ENCODE measurements around the gene TFCP2L1. TPM values are rescaled to one million over a fixed set of nuclear protein-coding genes. Genes with fewer than 3 reads are reported as not detected.
"Not testable (repeated sequence)": the region's sequence is repeated elsewhere in the genome, so short reads cannot be mapped to it uniquely, and the experiment has no call there.

The TFCP2L1 gene
- total and polyA plus RNA-seq, 11 donors: 0.04 to 1.5 (median 0.17) TPM; not detected in 1

- no peak for ATAC-seq
- intact Hi-C loops (cut with DNase I): no loop called here
These were observed 36.5 kb upstream of the TFCP2L1 start for GRCh38 chr2:121321476-121321875.

DNA sequence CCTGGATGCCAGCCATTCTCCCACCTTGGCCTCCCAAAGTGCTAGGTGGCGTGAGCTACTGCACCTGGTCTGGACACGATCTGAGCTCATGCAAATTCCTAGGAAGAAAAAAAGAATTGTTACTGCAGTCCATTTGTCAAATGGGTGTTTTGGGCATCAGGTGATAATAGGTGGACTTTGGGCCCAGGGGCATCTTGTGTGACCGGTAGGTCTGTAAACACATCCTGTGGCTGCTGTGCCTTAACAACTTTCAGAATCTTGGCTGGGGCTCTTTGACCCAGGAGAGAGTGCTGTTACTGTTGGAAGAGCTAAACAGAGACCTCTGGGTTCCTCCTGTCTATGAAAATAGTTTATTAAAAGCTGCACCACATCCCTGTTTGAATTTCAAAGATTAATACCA is 34.9 kb upstream of the TFCP2L1 start:
- intact Hi-C loops (cut with DNase I): no loop called here
- Histone ChIP-seq H3K9me3 (no peaks in the 10 kb centered on the region), H3K27ac (no peak overlapping the region), H3K27me3 (no peaks in the 10 kb centered on the region), H3K4me1 (no peaks in the 10 kb centered on the region), H3K36me3 (no peaks in the 10 kb centered on the region), H3K4me3 (no peak overlapping the region)
- ATAC-seq (no peak), DNase-seq (no peak)
- TF ChIP-seq, protein P1, sequence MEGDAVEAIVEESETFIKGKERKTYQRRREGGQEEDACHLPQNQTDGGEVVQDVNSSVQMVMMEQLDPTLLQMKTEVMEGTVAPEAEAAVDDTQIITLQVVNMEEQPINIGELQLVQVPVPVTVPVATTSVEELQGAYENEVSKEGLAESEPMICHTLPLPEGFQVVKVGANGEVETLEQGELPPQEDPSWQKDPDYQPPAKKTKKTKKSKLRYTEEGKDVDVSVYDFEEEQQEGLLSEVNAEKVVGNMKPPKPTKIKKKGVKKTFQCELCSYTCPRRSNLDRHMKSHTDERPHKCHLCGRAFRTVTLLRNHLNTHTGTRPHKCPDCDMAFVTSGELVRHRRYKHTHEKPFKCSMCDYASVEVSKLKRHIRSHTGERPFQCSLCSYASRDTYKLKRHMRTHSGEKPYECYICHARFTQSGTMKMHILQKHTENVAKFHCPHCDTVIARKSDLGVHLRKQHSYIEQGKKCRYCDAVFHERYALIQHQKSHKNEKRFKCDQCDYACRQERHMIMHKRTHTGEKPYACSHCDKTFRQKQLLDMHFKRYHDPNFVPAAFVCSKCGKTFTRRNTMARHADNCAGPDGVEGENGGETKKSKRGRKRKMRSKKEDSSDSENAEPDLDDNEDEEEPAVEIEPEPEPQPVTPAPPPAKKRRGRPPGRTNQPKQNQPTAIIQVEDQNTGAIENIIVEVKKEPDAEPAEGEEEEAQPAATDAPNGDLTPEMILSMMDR (IDR thresholded peaks at IDR 0.05): no peak
- TF ChIP-seq POLR2A (IDR thresholded peaks at IDR 0.05): no peak
- 81 to 93% (median 88%) methylated on average over 3 of the region's 3 CpGs for WGBS, 4 donors

More at GRCh38 chr2:121321476-121321875, 36.5 kb upstream of the TFCP2L1 start:
- Histone ChIP-seq H3K9me3 (no peaks in the 10 kb centered on the region), H3K27ac (no peak overlapping the region), H3K4me1 (no peaks in the 10 kb centered on the region), H3K4me3 (no peak overlapping the region), H3K27me3 (no peaks in the 10 kb centered on the region), H3K36me3 (no peaks in the 10 kb centered on the region)
- TF ChIP-seq, protein P1 (IDR thresholded peaks at IDR 0.05): no peak
- no peak for TF ChIP-seq POLR2A (IDR thresholded peaks at IDR 0.05)
- no peak for DNase-seq
- 75 to 85% (median 82%) methylated on average over 1 to 8 of the region's 8 CpGs for WGBS, 4 donors

- Histone ChIP-seq H3K27ac (no peak overlapping the region), H3K9me3 (no peaks in the 10 kb centered on the region), H3K36me3 (no peaks in the 10 kb centered on the region), H3K4me1 (no peaks in the 10 kb centered on the region), H3K27me3 (no peaks in the 10 kb centered on the region), H3K4me3 (no peak overlapping the region)
- TF ChIP-seq POLR2A (IDR thresholded peaks at IDR 0.05): no peak
- TF ChIP-seq, protein P1 (IDR thresholded peaks at IDR 0.05): no peak
- DNase-seq (no peak), ATAC-seq (no peak)
- 79 to 96% (median 86%) methylated on average over 7 of the region's 7 CpGs for WGBS, 4 donors
- intact Hi-C loops (cut with DNase I): no loop called here
These were observed 32.0 kb upstream of the TFCP2L1 start for GRCh38 chr2:121316986-121317385.

DNA sequence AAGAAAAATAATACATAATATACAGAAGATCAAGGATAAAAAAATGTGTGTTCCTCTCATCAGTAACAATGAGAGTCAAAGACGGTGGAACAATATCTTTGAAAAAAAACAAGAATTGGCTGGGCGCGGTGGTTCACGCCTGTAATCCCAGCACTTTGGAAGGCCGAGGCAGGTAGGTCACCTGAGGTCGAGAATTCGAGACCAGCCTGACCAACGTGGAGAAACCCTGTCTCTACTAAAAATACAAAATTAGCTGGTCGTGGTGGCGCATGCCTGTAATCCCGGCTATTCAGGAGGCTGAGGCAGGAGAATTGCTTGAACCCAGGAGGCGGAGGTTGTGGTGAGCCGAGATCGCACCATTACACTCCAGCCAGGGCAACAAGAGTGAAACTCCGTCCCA is 28.7 kb upstream of the TFCP2L1 start:
- not testable (repeated sequence) for H3K4me3 ChIP-seq
- 80 to 87% (median 86%) methylated on average over 15 of the region's 15 CpGs for WGBS, 4 donors

GRCh38 chr2:121309801-121310200 is 24.8 kb upstream of the TFCP2L1 start:
- Histone ChIP-seq H3K27ac (no peak overlapping the region), H3K4me1 (no peaks in the 10 kb centered on the region), H3K36me3 (no peaks in the 10 kb centered on the region), H3K9me3 (peaks cover 0 to 8% (median 0%) of the 10 kb centered on the region in 12 donors), H3K27me3 (peaks cover 0 to 11% (median 0%) of the 10 kb centered on the region in 9 donors), H3K4me3 (no peak overlapping the region)
- no peak for ATAC-seq
- intact Hi-C loops (cut with DNase I): no loop called here
- TF ChIP-seq POLR2A (IDR thresholded peaks at IDR 0.05): no peak
- TF ChIP-seq, protein P1 (IDR thresholded peaks at IDR 0.05): no peak
- DNase-seq: no peak
- 24 to 40% (median 27%) methylated on average over 3 of the region's 3 CpGs for WGBS, 4 donors

More for the DNA sequence above, 28.7 kb upstream of the TFCP2L1 start:
- intact Hi-C loops (cut with DNase I); H3K9me3 ChIP-seq; H3K36me3 ChIP-seq; ATAC-seq; H3K27me3 ChIP-seq; H3K27ac ChIP-seq; H3K4me1 ChIP-seq; DNase-seq: not testable (repeated sequence)
